NK-92 (cell line): ENCODE results near the gene ZYX.
A peak's percentile ranks its signal among the peaks of the same experiment; 100 is the strongest.

Source experiments
- DNase-seq: peaks from one replicate; lab custom pipeline; 2025; ENCODE audit not compliant: unreplicated experiment; lab: John Stamatoyannopoulos, UW

The ZYX gene

GRCh38 chr7:143362131-143363015 is 18.8 kb upstream of the ZYX start, which contains the start of gene FAM131B:
Gene FAM131B (minus strand): TSS chr7:143362713. CDS start chr7:143362603, 110 bp downstream.
- DNase-seq: no peak

- DNase-seq: no peak
These were observed 17.9 kb upstream of the ZYX start for GRCh38 chr7:143363016-143363937.

- DNase-seq: no peak
These were observed 13.2 kb upstream of the ZYX start for GRCh38 chr7:143367972-143368371.

- DNase-seq: no peak
These were observed 12.8 kb upstream of the ZYX start for GRCh38 chr7:143368387-143368786.

GRCh38 chr7:143369678-143370651 is 11.2 kb upstream of the ZYX start:
- DNase-seq: no peak

- DNase-seq: no peak
These were observed 9.1 kb upstream of the ZYX start for GRCh38 chr7:143372070-143372469.

GRCh38 chr7:143373255-143373794 is 7.8 kb upstream of the ZYX start:
- DNase-seq: no peak

GRCh38 chr7:143374561-143374960 is 6.6 kb upstream of the ZYX start:
- DNase-seq: no peak

GRCh38 chr7:143375298-143376034 is 5.7 kb upstream of the ZYX start:
- no peak for DNase-seq

- DNase-seq: no peak
These were observed 4.7 kb upstream of the ZYX start for GRCh38 chr7:143376396-143376795.

GRCh38 chr7:143379611-143380259 is 1.4 kb upstream of the ZYX start:
- DNase-seq: peak; percentile 9

- DNase-seq: peak; percentile 21
These were observed 892 bp upstream of the ZYX start for GRCh38 chr7:143380260-143380645.

GRCh38 chr7:143381427-143382125 is 431 bp downstream of the ZYX start:
- no peak for DNase-seq

- DNase-seq: no peak
These were observed 1.1 kb downstream of the ZYX start for GRCh38 chr7:143382126-143382790.

GRCh38 chr7:143382791-143383641 is 1.9 kb downstream of the ZYX start:
- no peak for DNase-seq

GRCh38 chr7:143383642-143383957 is 2.5 kb downstream of the ZYX start:
- DNase-seq: no peak

- DNase-seq: no peak
These were observed 3.0 kb downstream of the ZYX start for GRCh38 chr7:143384148-143384547.
